ENCODE measurements around the gene PLPP3. TPM values are rescaled to one million over a fixed set of nuclear protein-coding genes. Genes with fewer than 3 reads are reported as not detected.

Gene PLPP3
- total RNA-seq, 1 donor from 2014 or later = 16.1 TPM

GRCh38 chr1:56505792-56506743 is 73.3 kb downstream of the PLPP3 start:
- no peak for DNase-seq (ENCODE audit: low spot score, unreplicated experiment)
- H3K27ac Mint-ChIP-seq = no peak overlapping the region
- no peaks in the 10 kb centered on the region for H3K27me3 Mint-ChIP-seq
- H3K36me3 Mint-ChIP-seq (ENCODE audit: insufficient read depth) = peaks cover 29% of the 10 kb centered on the region
- no peak for TF ChIP-seq CTCF (IDR thresholded peaks at IDR 0.05; ENCODE audit: unreplicated experiment)
- no peaks in the 10 kb centered on the region for H3K9me3 Mint-ChIP-seq (ENCODE audit: low read depth)
- H3K4me3 Mint-ChIP-seq (ENCODE audit: low read depth) = no peak overlapping the region
- peaks cover 26% of the 10 kb centered on the region for H3K4me1 Mint-ChIP-seq (ENCODE audit: low read depth)

GRCh38 chr1:56502700-56503245 is 76.6 kb downstream of the PLPP3 start:
- no peak for DNase-seq (ENCODE audit: low spot score, unreplicated experiment)
- Mint-ChIP-seq H3K27me3 (no peaks in the 10 kb centered on the region), H3K9me3 (ENCODE audit: low read depth) (no peaks in the 10 kb centered on the region), H3K36me3 (ENCODE audit: insufficient read depth) (peaks cover 28% of the 10 kb centered on the region), H3K27ac (no peak overlapping the region), H3K4me3 (ENCODE audit: low read depth) (no peak overlapping the region), H3K4me1 (ENCODE audit: low read depth) (peaks cover 3% of the 10 kb centered on the region)
- no peak for TF ChIP-seq CTCF (IDR thresholded peaks at IDR 0.05; ENCODE audit: unreplicated experiment)

- H3K4me1 Mint-ChIP-seq (ENCODE audit: low read depth) = peaks cover 4% of the 10 kb centered on the region
- no peaks in the 10 kb centered on the region for H3K27me3 Mint-ChIP-seq
- H3K9me3 Mint-ChIP-seq (ENCODE audit: low read depth) = no peaks in the 10 kb centered on the region
- no peak overlapping the region for H3K27ac Mint-ChIP-seq
- peaks cover 23% of the 10 kb centered on the region for H3K36me3 Mint-ChIP-seq (ENCODE audit: insufficient read depth)
- no peak for DNase-seq (ENCODE audit: low spot score, unreplicated experiment)
- TF ChIP-seq CTCF (IDR thresholded peaks at IDR 0.05; ENCODE audit: unreplicated experiment) = no peak
- H3K4me3 Mint-ChIP-seq (ENCODE audit: low read depth) = no peak overlapping the region
Measured at GRCh38 chr1:56501888-56502287, 77.5 kb downstream of the PLPP3 start.

- H3K9me3 Mint-ChIP-seq (ENCODE audit: low read depth) = no peaks in the 10 kb centered on the region
- H3K27ac Mint-ChIP-seq = no peak overlapping the region
- TF ChIP-seq CTCF (IDR thresholded peaks at IDR 0.05; ENCODE audit: unreplicated experiment) = no peak
- H3K27me3 Mint-ChIP-seq = no peaks in the 10 kb centered on the region
- no peak for DNase-seq (ENCODE audit: low spot score, unreplicated experiment)
- peaks cover 3% of the 10 kb centered on the region for H3K4me1 Mint-ChIP-seq (ENCODE audit: low read depth)
- H3K4me3 Mint-ChIP-seq (ENCODE audit: low read depth) = no peak overlapping the region
- H3K36me3 Mint-ChIP-seq (ENCODE audit: insufficient read depth) = peaks cover 20% of the 10 kb centered on the region
Measured at GRCh38 chr1:56501426-56501825, 77.9 kb downstream of the PLPP3 start.

- H3K27me3 Mint-ChIP-seq = no peaks in the 10 kb centered on the region
- no peak for DNase-seq (ENCODE audit: low spot score, unreplicated experiment)
- TF ChIP-seq CTCF (IDR thresholded peaks at IDR 0.05; ENCODE audit: unreplicated experiment) = no peak
- peaks cover 18% of the 10 kb centered on the region for H3K36me3 Mint-ChIP-seq (ENCODE audit: insufficient read depth)
- H3K9me3 Mint-ChIP-seq (ENCODE audit: low read depth) = peaks cover 3% of the 10 kb centered on the region
- H3K4me1 Mint-ChIP-seq (ENCODE audit: low read depth) = peaks cover 19% of the 10 kb centered on the region
- no peak overlapping the region for H3K4me3 Mint-ChIP-seq (ENCODE audit: low read depth)
- no peak overlapping the region for H3K27ac Mint-ChIP-seq
Measured at GRCh38 chr1:56496821-56497772, 82.3 kb downstream of the PLPP3 start.
